Fibroblast of skin of abdomen (primary cell): ENCODE measurements around the gene FCF1.

ENCODE experiments used
- DNase-seq: peaks from one replicate; pipeline ENCODE4 v3.0.0-alpha.2; 2013

Gene FCF1

DNA sequence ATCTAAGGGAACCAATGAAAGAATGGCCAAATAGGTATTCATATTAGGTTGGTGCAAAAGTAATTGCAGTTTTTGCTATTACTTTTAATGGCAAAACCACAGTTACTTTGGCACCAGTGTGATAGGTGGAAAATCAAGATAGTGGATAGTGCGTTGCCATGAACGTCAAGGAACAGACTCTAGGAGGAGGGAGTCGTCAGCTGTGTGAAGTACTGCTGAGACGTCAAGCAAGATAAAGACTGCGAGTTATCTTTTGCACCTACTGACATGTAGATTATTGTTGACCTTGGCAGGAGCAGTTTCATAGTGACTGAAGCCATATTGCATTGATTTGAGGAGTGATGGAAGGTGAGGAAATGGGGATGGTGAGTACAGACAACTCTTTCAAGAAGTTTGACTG, 58.5 kb downstream of the FCF1 start:
- DNase-seq: no peak

DNA sequence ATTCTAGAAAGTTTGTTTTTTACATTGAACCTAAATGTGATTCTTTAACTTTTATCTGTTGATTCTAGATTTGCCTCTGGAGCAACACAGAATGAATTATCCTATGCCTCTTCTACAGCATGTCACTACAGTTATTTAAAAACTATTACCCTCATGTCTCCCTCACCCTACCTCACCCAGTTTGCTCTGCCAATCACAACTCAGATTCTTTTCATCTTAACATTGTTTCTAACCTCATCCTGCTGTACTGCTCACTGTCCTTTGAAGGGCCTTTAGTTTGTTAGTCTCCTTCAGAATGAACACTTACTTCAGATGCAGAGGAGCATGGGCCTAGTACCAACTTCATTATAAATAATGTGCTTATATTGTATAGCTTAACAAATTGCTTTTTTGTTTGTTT, 71.7 kb downstream of the FCF1 start:
- DNase-seq: no peak

DNA sequence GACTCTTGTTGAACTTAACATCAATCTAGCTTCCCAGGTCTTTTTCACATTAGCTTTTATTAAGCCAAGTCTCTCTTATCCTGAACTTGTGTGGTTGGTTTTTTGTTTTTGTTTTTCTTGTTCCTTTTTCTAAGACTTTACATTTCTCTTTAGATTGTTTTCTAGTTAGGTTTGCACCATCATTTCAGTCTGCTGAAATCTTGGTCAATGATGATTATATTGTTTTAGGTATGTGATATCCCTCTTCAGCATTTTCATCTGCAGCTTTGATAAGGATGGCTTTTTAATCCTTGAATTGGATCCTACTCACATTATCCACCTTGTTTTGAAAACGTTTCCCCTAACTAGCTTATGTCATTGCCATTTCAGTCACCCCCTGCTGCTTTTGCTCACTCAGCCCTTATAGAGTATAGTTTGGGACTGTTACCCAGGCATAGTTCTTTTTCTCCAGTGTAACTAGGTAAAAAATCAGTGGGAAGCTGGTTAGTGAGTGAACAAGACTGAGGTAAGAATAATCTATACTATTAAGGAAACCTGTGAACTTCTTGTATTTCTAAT, 72.2 kb downstream of the FCF1 start:
- no peak for DNase-seq

DNA sequence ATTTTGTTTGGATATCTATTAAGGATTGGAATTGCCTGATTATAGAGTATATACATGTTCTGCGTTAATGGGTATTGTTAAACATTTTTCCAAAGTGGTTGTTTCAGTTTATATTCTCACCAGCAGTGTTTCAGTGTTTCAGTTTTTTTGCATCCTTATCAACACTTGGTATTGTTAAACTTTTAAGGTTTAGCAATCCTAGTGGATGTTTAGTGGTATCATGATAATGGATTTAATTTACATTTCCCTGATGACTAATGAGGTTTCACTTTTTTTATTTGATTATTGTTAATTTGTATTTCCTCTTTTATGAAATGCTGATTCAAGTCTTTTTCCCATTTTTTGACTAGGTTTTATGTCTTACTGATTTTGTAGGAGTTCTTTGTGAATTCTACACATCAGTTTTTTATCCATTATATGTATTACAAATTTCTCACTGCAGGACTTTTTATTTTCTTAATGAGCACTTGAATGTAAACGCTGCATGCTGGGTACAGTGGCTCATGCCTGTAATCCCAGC, 73.9 kb downstream of the FCF1 start:
- DNase-seq: no peak
